Measurements from ENCODE around the gene MAP3K15.
"Not testable (repeated sequence)": the region's sequence is repeated elsewhere in the genome, so short reads cannot be mapped to it uniquely, and the experiment has no call there.

MAP3K15 gene

GRCh38 chrX:19541931-19542330, 26.6 kb upstream of the MAP3K15 start:
- Histone ChIP-seq H3K27ac (no peak overlapping the region), H3K4me3 (no peak overlapping the region)

DNA sequence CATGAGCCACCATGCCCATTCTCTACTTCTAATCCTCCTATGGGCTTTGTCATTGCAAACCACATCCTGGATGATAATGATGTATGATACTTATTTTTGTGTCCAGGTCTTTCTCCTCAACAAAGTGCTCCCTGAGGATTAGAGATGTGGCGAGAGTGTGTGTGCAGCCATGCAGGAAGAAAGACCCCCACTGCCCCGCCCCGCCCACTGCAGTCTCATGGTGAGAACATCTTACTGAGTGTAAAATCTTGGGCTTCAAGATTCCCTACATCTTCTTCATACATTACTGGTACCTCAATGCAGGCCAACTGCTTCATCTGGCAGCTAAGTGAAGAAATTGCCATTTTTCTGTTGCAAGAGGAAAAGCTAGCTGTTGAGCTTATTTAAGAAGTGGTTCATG, 25.9 kb upstream of the MAP3K15 start:
- no peak overlapping the region for H3K27ac ChIP-seq
- no peak overlapping the region for H3K4me3 ChIP-seq

- Histone ChIP-seq H3K27ac (no peak overlapping the region), H3K4me3 (no peak overlapping the region)
Observed at GRCh38 chrX:19540076-19540475, 24.8 kb upstream of the MAP3K15 start.

DNA sequence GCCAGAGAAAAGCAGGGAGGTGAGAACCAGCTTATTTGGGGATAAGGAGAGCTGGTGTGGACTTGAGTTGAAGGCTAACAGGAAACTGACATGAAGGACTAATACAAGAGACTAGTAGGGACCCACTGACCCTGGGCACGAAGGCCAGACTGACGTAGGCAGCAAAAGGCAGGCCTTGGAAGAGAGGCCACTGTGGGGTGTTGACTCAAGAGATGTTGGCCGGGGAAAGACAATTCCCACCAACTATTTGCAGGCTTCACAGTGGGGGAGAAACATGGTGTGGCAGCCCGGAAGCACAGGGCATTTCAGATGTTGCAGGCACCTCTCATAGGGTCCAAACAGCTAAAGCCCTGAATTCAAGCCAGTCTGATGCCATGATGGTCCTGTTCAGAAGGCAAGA, 24.4 kb upstream of the MAP3K15 start:
- Histone ChIP-seq H3K27ac (no peak overlapping the region), H3K4me3 (no peak overlapping the region)

DNA sequence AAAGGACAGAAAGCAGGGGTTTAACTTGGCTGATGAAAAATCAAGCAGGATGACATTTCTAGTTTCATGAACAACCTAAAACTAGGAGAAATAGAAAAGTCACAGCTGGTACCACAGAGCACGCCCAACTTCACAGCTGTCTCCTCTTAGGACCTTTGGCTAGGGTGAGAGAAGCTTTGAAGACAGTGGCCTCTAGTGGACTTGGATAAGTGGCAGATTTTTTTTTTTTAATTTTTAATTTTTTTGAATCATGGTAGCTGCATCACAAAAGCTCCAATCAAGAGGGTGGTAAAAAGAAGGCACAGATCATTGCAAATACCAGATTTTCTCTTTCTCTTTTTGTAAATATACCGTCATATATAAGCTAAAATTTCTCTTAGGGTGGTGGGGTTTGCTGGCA, 20.2 kb upstream of the MAP3K15 start:
- H3K4me3 ChIP-seq, result no peak overlapping the region
- H3K27ac ChIP-seq, result no peak overlapping the region

GRCh38 chrX:19532709-19533108, 17.4 kb upstream of the MAP3K15 start:
- Histone ChIP-seq H3K27ac (no peak overlapping the region), H3K4me3 (no peak overlapping the region)

- Histone ChIP-seq H3K27ac (no peak overlapping the region), H3K4me3 (no peak overlapping the region)
Observed at GRCh38 chrX:19517965-19518364, 2.7 kb upstream of the MAP3K15 start.

DNA sequence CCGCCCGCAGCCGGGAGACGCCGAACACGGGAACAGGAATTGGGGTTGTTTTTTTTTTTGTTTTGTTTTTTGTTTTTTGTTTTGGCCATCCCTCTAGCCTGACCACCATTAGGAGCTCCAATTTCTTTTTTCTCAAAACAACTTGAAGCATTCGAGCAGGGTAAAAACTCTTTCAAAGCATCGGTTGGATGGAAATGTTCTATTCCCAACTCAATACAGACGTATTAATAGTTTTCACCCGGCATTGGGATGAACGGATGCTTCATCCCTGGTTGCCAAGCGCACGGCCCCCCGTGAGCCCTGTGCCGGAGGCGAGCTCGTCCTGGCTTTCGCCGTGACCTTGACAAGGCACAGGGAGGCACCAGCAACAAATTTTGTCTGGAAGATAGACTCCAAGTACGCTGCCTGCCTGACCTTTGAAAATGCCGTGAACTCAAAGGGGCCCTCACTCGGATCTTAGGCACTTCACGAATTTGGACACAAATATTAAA, 352 bp upstream of the MAP3K15 start:
- peak overlapping the region in 4 of 7 experiments; percentile 13 to 27 (median 24) for H3K4me3 ChIP-seq
- no peak overlapping the region for H3K27ac ChIP-seq

DNA sequence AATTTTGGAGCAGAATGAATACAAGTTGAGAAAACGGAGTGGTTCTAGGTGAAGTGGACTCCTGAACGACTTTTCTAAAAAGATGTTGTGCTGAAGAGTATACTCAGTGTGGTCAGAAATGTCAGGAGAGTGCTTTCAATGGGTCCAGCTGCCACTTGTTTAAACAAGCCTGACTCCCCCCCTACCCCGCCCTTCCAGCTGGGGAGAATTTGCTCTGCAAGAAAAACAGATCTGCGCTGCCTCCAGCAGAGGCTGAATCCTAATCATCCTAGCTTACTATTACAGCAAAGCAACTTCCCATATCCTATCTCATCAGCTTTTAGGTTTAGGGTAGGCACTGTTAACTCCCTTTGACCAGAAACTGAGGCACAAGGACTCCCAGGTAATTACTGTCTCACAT, 1.9 kb downstream of the MAP3K15 start:
- H3K27ac ChIP-seq, result no peak overlapping the region
- no peak overlapping the region for H3K4me3 ChIP-seq

DNA sequence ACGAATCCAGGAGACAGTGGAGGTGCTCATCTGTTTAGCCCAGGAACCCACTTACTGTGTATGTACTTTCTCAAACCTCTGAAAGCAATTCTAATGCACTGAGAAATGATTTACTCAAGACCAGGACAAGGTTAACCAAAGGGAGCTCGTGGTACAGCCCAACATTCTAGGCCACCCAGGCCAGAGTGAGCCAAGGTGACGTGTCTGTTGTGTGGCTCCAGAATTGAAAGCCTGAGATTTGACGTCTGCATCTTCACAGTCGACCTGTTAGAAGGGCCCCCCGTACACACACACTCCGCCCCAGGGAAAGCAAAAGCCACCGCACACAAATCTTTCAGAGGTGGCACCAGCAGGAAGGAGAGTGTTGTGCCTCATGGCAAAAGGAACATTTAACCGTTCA, 2.3 kb downstream of the MAP3K15 start:
- Histone ChIP-seq H3K27ac (no peak overlapping the region), H3K4me3 (no peak overlapping the region)

DNA sequence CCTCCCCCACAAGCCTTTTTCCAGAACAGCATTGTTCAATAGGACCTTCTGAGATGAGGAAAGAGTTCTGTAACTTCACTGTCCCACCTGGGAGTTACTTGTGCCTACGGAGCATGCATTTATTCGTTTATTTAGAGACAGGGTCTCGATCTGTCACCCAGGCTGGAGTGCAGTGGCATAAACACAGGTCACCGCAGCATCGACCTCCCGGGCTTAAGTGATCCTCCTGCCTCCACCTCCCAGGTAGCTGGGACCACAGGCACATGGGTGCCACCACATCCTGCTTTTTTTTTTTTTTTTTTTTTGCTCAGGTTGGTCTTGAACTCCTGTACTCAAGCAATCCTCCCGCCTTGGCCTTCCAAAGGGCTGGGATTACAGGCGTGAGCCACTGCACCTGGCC, 2.9 kb downstream of the MAP3K15 start:
- Histone ChIP-seq H3K4me3 (no peak overlapping the region), H3K27ac (no peak overlapping the region)

DNA sequence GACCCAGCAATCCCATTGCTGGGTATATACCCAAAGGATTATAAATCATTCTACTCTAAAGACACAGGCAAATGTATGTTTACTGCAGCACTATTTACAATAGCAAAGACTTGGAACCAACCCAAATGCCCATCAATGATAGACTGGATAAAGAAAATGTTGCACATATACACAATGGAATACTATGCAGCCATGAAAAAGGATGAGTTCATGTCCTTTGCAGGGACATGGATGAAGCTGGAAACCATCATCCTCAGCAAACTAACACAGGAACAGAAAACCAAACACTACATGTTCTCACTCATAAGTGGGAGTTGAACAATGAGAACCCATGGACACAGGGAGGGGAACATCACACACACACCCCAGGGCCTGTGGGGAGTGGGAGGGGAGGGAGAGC, 3.5 kb downstream of the MAP3K15 start:
- not testable (repeated sequence) for H3K27ac ChIP-seq, H3K4me3 ChIP-seq

- Histone ChIP-seq H3K4me3 (no peak overlapping the region), H3K27ac (no peak overlapping the region)
Observed at GRCh38 chrX:19496711-19497110, 18.6 kb downstream of the MAP3K15 start.

GRCh38 chrX:19487520-19488200, 27.6 kb downstream of the MAP3K15 start:
- Histone ChIP-seq H3K4me3 (no peak overlapping the region), H3K27ac (no peak overlapping the region)

DNA sequence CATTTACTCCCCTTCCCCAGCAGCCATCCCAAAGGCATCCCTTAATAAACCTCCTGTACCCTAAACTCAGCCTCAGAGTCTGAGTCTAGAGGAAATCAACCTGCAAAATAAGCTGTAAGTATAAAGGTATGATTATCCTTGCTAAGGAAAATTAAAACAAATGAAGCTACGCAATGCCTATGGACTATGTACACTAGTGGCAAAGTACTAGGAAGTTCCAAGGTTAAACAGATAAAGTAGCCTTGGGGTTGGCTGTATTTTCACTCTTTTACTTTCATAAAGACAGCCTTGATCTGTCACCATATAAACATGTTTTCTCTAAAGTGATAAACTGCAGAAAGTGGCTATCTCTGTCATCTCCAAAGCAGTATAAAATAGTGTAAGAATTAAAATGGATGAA, 35.9 kb downstream of the MAP3K15 start:
- no peak overlapping the region for H3K4me3 ChIP-seq
- no peak overlapping the region for H3K27ac ChIP-seq

GRCh38 chrX:19468383-19468782, 46.9 kb downstream of the MAP3K15 start:
- H3K27ac ChIP-seq, H3K4me3 ChIP-seq: not testable (repeated sequence)

DNA sequence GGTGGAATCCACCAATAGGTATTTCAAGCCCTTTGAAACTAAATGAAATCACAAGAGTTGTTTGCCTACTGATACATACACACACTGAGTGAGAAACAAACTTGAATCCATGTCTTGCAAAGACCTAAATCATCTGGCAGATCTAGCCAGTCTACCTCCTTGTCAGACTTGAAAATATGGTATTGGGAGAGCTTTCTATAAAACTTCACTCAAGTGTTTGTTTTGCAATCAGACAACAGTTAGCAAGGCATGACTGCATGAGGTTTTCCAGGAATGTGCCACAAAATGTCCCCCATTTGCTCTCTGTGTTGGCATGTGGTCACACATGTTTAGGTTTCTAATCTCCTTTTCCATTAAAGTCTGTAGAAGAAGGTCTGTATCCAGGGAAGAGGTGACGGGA, 52.4 kb downstream of the MAP3K15 start:
- H3K27ac ChIP-seq, result no peak overlapping the region
- no peak overlapping the region for H3K4me3 ChIP-seq

DNA sequence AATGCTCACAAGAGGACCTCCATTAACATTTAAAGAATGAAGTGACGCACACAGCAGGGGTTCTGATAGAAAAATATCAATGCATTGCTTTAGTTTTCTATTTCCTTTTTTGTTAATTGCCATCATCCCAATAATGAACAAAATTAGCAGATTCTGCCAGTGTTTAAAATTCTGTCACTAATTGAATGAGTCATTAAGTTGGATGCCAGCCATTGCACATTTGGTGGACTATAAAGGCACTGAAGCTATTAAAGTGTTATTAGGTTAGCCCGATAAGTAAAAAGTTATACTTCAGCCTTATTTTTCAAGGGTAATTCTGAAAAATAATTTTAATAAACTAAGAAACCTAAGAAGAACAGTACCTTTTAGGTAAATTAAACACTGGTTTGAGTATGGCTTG, 53.1 kb downstream of the MAP3K15 start:
- no peak overlapping the region for H3K27ac ChIP-seq
- no peak overlapping the region for H3K4me3 ChIP-seq

DNA sequence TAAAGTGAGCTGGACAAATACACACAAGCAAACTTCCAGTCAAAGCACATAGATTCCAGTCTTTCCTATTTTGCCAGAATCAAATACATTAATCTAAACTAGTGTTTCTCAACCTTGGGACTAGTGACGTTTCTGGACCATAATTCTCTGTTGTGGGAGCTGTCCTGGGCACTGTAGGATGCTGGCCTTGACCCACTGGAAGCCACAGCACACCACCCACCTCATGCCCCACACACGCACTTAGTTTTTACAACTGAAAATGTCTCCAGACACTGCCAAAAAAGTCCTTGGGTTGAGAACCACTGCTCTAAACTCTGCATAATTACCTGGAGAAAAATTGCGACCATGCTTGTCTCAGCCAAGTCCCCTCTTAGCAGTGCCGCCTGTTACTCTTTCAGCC, 57.6 kb downstream of the MAP3K15 start:
- Histone ChIP-seq H3K27ac (no peak overlapping the region), H3K4me3 (no peak overlapping the region)

DNA sequence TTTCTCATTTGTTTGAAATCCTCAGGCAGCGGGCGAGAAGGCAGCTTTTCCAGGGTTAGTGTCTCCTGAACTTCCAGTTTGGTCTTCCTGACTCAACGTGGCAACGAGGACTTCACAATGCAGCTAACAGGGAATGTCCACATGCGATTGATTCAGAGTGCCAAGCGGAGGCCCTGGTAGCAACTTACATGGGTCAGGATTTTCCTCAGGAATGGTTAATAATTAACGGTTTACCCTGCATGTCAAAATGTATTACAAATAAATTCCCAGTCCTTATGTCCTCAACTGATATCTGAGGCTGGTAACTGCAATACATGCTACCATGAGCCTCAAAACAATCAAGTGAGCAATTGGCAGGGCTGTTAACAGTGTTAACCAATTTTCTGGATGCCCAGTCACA, 67.2 kb downstream of the MAP3K15 start:
- no peak overlapping the region for H3K27ac ChIP-seq
- H3K4me3 ChIP-seq, result no peak overlapping the region

DNA sequence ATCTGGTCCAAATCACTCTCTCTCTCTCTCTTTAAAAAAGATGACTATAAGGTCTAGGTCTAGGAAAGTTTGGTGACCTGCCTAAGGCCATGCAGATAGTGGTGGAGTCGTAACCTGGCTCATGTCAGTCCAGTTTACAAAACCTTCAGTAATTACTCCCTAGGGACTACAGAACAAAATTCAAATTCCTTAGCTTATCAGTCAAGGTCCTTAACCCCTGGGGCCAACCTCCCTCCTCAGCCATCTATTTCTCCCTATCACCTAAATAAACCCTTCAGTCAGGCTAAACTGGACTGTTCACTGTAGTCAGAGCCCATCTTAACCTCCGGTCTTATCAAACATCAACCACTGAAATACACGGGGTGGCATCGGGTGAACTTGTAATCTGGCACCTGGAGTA, 68.9 kb downstream of the MAP3K15 start:
- no peak overlapping the region for H3K4me3 ChIP-seq
- no peak overlapping the region for H3K27ac ChIP-seq

- not testable (repeated sequence) for H3K27ac ChIP-seq
Observed at GRCh38 chrX:19445772-19446171, 69.5 kb downstream of the MAP3K15 start.

More at GRCh38 chrX:19445772-19446171, 69.5 kb downstream of the MAP3K15 start:
- not testable (repeated sequence) for H3K4me3 ChIP-seq
